Stomach (tissue), 4 donors: ENCODE results near the gene XIRP1.

Source experiments
- CTCF ChIP-seq, 7 experiments: fragments of 450-650 bp in 4 of 7; fragments of 200-600 bp in 3 of 7; sonication (generic) in 3 of 7; IDR thresholded peaks; one replicate each; pipeline ENCODE4 v1.5.1; 2016 to 2019; ENCODE audit warnings: antibody characterized with exemption in 7 of 7, control low read depth in 2 of 7, mild to moderate bottlenecking in 1 of 7
- POLR2A ChIP-seq, 4 donors: fragments of 450-650 bp; IDR thresholded peaks; one replicate each; pipeline ENCODE4 v1.6.1; 2016; ENCODE audit warnings: antibody characterized with exemption in 4 of 4, control low read depth in 2 of 4, mild to moderate bottlenecking in 1 of 4, moderate library complexity in 1 of 4

- TF ChIP-seq CTCF (IDR thresholded peaks at IDR 0.05) = no peak
- TF ChIP-seq POLR2A (IDR thresholded peaks at IDR 0.05) = no peak
Measured at GRCh38 chr3:39177708-39178332, 14.6 kb downstream of the XIRP1 start.
